Measurements from ENCODE around the gene SNRK.

Gene SNRK

DNA sequence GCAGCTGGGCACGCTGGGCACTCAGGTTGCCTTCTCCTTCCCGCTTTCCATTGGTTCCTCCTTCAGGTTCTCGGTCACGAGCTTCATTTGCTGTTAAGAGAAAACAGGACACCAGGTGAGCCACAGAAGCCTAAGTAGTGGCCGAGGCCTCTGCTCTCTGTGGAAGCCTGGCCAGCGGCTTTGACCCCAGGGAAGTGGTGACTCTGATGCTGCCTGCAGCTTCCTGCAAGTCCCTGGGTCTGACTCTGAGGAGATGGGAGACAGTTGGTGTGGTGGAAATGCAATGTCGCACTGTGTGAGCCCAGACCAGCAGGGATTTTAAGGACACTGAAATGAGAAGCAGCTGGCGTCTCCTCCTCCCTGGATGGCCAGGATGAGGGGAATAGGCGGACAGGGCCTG is 80.5 kb downstream of the SNRK start:
- no peak for TF ChIP-seq TAF1 (IDR thresholded peaks at IDR 0.05; ENCODE audit: borderline replicate concordance, low read depth, low read length)
- TF ChIP-seq POLR2A (IDR thresholded peaks at IDR 0.05; ENCODE audit: low read depth, low read length), result no peak
- TF ChIP-seq POLR2AphosphoS5 (IDR thresholded peaks at IDR 0.05; ENCODE audit: low read depth, low read length), result no peak

DNA sequence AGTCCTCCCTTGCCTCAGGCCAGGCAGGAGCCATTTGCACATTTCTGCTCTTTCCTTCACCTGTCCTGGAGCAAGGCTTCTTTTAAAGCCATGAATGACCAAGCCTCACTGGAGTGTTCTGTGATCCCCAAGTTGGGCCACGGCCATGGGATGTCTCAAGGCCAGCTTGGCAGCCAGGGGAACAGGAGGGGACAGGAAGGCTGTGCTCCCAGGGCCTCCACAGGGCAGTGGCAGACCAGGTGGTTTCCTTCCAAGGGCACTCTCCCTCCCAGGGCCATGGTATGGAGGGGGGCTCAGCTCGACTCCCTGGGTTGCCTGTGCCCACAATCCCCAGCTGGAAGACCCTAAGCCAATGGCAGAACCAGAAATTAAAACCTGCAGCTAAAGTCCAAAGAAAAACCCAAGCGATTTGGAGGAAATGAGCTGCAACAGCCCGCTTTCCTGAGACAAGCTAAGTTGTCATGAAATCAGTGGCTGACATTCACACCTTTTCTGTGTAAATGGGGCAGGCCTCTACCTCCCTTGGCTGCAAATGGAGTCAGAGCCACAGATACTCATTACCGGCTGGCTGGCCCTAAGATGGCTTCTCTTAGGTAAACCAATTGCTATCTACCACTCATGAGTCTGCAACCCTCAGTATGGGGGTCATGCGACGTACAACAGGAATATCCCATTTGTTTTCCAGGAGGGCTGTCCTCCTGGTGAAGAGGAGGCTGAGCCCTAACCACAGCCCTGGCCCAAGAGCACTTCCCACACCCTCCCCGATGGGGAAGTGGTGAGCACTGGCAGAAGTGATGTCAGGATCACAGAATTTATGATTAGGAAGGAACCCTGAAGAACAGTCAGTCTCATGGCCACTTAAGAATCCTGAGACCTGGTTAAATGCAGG is 83.3 kb downstream of the SNRK start:
- DNase-seq (ENCODE audit: insufficient read length), result no peak
- FAIRE-seq, result no peak
- TF ChIP-seq TAF1 (IDR thresholded peaks at IDR 0.05; ENCODE audit: borderline replicate concordance, low read depth, low read length), result no peak
- TF ChIP-seq POLR2A (IDR thresholded peaks at IDR 0.05; ENCODE audit: low read depth, low read length), result no peak
- TF ChIP-seq POLR2AphosphoS5 (IDR thresholded peaks at IDR 0.05; ENCODE audit: low read depth, low read length), result no peak

More for the DNA sequence above, 80.5 kb downstream of the SNRK start:
- FAIRE-seq (no peak), DNase-seq (ENCODE audit: insufficient read length) (no peak)

DNA sequence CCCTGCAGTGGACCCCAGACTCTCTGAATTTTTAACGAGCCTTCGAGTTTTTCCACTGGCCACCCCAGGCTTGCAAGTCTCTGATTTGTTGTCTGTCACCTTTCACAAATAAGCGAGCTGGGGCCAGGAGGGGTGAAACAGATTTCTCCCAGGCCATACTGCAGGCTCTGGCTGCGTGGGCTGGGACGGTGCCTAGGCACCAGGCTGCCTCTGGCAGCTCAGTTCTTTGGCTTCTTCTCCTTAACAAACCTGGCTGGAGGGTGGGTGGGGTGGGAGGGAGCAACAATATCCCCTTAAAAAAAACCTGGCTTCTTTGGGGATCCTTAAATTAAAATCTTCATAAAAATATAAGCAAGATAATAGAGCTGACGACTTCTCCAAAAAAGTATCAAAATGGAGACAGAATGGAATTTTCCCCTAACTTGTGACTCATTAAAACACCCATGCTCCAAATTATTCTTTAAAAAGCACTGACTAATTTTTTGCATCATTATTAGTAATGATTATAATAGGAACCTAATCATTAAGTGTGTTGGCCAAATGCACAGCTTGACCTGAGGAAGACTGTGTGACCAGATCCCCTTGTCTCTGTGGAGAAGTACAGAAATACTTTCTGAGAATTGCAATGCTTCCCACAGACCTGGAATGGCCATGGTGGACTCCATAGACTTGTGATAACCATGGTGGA is 84.1 kb downstream of the SNRK start:
- DNase-seq (ENCODE audit: insufficient read length) (no peak), FAIRE-seq (no peak)
- TF ChIP-seq POLR2A (IDR thresholded peaks at IDR 0.05; ENCODE audit: low read depth, low read length) (no peak), TAF1 (IDR thresholded peaks at IDR 0.05; ENCODE audit: borderline replicate concordance, low read depth, low read length) (no peak), POLR2AphosphoS5 (IDR thresholded peaks at IDR 0.05; ENCODE audit: low read depth, low read length) (no peak)

DNA sequence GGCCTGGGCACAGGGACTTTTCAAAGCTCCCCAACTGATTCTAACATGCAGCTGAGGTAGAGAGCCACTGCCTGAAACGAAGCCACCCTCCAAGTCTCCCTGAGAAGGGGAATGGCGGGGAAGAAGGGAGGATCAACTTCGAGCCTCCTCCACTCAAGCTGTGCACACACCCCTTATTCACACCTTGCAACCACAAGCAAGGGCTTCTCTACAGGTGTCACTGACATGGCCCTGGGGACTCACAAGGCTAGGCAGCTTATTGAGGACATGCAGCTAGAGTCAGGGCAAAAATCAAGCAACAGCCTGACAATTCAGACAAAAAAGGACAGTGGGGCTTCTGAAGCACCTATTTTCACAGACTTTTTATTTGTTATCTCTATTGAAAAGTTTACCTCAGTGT is 85.2 kb downstream of the SNRK start:
- FAIRE-seq (no peak), DNase-seq (ENCODE audit: insufficient read length) (no peak)
- TF ChIP-seq POLR2A (IDR thresholded peaks at IDR 0.05; ENCODE audit: low read depth, low read length) (no peak), POLR2AphosphoS5 (IDR thresholded peaks at IDR 0.05; ENCODE audit: low read depth, low read length) (no peak), TAF1 (IDR thresholded peaks at IDR 0.05; ENCODE audit: borderline replicate concordance, low read depth, low read length) (no peak)

DNA sequence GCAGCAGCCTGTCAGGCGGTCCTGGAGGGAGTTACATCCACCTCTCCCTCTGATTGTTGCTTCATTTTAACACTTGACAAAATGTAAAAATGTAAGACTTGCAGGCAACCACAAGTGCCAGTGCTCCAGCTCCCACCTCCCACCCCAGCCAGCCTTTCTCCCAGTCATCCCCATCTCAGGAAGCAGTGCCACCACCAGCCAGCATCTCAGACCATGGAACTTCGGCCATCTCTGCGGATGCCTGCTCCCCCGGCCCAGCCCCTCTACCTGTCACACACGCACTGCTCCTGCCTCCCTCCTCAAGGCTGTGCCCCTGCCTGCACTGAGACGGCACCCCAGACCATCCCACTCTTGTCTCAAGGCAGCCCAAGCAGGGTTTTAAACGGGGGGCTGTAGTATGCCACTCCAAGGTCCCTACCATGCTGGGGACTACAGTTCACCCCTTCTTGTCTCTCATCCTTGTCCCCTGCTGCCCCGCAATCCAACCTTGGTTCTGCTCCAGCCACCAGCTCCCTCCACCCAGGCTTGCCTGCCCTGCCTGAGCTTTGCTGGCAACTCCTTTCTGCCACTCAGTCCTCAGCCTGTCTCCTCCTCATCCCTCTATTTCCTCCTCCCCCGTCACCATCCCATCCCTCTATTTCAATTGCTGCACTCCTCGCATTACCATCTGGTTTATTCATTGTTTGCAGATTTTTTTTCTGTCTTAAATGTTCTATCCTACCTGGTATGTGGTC is 85.8 kb downstream of the SNRK start:
- no peak for DNase-seq (ENCODE audit: insufficient read length)
- TF ChIP-seq TAF1 (IDR thresholded peaks at IDR 0.05; ENCODE audit: borderline replicate concordance, low read depth, low read length), result no peak
- no peak for TF ChIP-seq POLR2AphosphoS5 (IDR thresholded peaks at IDR 0.05; ENCODE audit: low read depth, low read length)
- no peak for TF ChIP-seq POLR2A (IDR thresholded peaks at IDR 0.05; ENCODE audit: low read depth, low read length)
- FAIRE-seq, result no peak

DNA sequence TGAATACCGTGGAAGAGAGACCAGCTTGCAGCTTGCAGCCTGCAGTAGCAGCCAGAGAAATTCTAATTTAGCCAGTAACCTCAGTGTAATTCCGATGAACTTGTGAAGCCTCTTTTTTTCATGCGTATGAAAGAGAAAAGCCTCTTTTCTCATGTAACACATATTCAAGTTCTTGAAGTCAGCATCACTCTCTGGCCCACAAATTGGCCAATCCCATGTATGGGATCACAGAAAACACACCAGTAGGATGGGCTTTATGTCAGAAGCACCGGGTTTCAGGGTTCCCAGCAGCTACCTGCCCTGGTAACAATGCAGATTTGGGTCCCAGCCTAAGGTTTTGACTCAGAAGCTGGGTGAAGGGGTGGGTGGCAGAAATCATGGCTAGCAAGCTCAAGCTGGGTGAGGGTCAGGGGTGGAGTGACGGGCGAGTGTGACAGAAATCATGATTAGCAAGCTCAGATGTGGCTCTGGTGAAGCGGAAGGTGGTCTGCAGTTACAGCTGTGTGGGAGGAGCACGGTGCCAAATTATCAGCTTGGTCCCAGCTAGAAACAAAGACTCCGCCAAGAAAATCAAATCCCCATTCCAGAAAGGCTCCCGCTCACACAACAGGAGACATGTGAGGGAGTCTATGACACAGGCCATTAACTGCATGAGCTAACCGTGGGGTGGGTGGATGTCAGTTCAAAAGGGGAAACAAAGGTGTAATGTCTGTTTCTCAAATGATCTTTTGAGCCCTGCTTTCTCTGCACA is 86.6 kb downstream of the SNRK start:
- no peak for TF ChIP-seq POLR2AphosphoS5 (IDR thresholded peaks at IDR 0.05; ENCODE audit: low read depth, low read length)
- no peak for FAIRE-seq
- no peak for DNase-seq (ENCODE audit: insufficient read length)

DNA sequence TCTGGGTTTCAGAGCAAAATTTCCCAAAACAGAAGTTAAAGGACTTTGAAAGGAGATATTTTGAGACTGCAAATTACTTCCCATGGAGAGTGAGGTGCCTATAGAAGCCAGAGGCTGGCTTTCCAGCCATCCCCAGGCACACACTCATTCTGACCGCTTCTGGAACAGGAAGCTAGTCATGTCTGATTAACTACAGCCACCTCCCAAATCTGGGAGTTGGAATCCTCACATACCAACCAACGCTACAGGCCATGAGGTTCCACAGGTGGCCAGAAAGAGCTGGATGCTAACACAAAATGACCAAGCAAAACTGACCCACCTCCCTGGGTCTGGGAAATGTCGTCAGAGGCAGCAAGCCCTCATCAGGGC is 87.2 kb downstream of the SNRK start:
- no peak for TF ChIP-seq POLR2A (IDR thresholded peaks at IDR 0.05; ENCODE audit: low read depth, low read length)
- TF ChIP-seq POLR2AphosphoS5 (IDR thresholded peaks at IDR 0.05; ENCODE audit: low read depth, low read length), result no peak
- TF ChIP-seq TAF1 (IDR thresholded peaks at IDR 0.05; ENCODE audit: borderline replicate concordance, low read depth, low read length), result no peak
- no peak for FAIRE-seq
- DNase-seq (ENCODE audit: insufficient read length), result no peak

DNA sequence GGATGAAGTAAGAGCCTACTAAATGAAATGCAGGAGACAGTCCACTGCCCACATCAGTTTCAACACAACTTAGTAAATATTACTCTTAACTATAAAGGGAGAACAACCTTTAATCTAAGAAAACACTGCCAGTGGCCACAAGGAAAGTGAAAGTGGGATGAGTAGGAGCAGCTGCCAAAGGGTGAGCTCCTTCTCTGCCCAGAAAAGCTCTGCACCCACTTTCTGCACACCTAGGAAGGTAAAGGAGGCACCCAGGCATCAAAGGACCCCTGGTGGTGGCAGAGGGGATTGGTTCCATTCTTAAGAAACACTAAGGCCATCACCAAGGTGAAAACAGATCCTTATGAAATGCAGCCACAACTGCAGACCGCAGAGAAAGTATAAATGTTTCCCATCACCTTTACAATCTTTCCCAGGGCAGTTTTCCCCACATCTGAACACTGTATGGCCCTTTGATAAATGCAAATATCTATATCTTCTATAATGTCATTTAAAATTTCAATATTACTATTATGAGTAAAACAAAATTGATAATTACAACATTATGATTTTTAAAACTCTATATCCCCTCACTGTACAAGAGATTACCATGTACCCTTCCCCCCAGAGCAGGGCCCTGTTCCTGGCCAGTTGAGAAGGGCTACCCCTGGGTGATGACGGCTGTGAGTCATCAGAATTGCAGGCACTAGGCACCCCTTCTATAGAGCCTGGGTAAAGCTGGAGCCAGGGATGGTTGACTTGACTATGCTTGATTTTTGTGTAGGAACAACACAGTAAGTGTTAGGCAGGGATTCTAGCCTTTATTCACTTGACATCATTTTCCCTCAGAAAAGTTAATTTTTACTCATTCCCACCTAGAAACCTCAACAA is 92.0 kb downstream of the SNRK start:
- FAIRE-seq (peak; percentile 17), DNase-seq (ENCODE audit: insufficient read length) (peak; percentile 52)
- TF ChIP-seq POLR2AphosphoS5 (IDR thresholded peaks at IDR 0.05; ENCODE audit: low read depth, low read length) (no peak), POLR2A (IDR thresholded peaks at IDR 0.05; ENCODE audit: low read depth, low read length) (no peak), TAF1 (IDR thresholded peaks at IDR 0.05; ENCODE audit: borderline replicate concordance, low read depth, low read length) (no peak)

DNA sequence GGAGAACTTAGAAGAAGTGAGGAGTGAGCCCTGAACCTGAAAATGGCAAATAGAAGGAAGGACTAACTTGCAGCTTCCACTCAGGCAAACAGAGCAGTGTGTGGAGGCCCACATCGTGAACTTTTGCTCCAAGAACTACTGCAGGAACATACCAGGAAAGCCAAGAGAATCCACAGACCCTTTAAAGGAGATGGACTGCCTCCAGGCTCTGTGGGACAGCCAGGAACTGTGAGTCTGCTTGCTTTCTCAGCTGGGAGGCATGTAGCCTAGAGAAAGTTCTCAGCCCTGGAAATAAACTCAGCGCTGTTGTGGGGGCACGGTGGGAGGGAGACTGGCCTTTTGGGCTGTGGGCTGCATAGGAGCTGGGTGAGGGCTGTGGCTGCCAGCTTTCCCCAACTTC is 93.0 kb downstream of the SNRK start:
- FAIRE-seq, result no peak
- no peak for TF ChIP-seq POLR2A (IDR thresholded peaks at IDR 0.05; ENCODE audit: low read depth, low read length)
- no peak for TF ChIP-seq POLR2AphosphoS5 (IDR thresholded peaks at IDR 0.05; ENCODE audit: low read depth, low read length)
- no peak for TF ChIP-seq TAF1 (IDR thresholded peaks at IDR 0.05; ENCODE audit: borderline replicate concordance, low read depth, low read length)

DNA sequence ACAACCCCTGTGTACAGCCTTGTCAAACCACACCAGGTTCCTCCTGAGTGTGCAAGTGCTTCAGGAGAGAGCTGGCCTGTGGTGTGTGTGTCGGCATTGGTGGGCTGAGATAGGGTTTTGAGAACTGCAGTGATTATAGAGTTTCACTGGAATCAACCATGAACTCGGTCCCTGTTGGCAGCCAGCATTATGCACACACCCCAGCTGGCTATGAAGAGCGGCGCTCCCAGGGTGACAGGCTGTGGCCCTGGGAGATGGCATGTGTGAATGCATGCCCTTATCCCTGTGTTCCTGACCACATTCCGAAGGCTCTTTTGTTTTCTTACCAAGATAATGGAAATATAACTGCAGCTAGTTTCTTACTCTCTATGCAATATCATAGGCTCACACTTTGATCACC is 101.8 kb downstream of the SNRK start:
- TF ChIP-seq TAF1 (IDR thresholded peaks at IDR 0.05; ENCODE audit: borderline replicate concordance, low read depth, low read length) (no peak), POLR2A (IDR thresholded peaks at IDR 0.05; ENCODE audit: low read depth, low read length) (no peak), POLR2AphosphoS5 (IDR thresholded peaks at IDR 0.05; ENCODE audit: low read depth, low read length) (no peak)
- no peak for FAIRE-seq
- no peak for DNase-seq (ENCODE audit: insufficient read length)

More for the DNA sequence above, 93.0 kb downstream of the SNRK start:
- no peak for DNase-seq (ENCODE audit: insufficient read length)

Measured in GM12892 (cell line).